GM19025 (cell line): ENCODE measurements around the gene TEX22.

Experiments
- ATAC-seq: cut with Tn5 transposase; IDR thresholded peaks from one replicate; pipeline ENCODE4 v1.9.1; 2021; ENCODE audit warnings: mild to moderate bottlenecking, low read depth, moderate library complexity; ENCODE audit not compliant: unreplicated experiment

The TEX22 gene

GRCh38 chr14:105452963-105453362 is 54.6 kb downstream of the TEX22 start:
- ATAC-seq, result no peak

- no peak for ATAC-seq
Observed at GRCh38 chr14:105453847-105454246, 55.5 kb downstream of the TEX22 start.

- no peak for ATAC-seq
Observed at GRCh38 chr14:105455086-105455640, 56.8 kb downstream of the TEX22 start.

- no peak for ATAC-seq
Observed at GRCh38 chr14:105455766-105456660, 57.7 kb downstream of the TEX22 start.

GRCh38 chr14:105456736-105457617 is 58.6 kb downstream of the TEX22 start:
- no peak for ATAC-seq

GRCh38 chr14:105458010-105458409 is 59.7 kb downstream of the TEX22 start:
- ATAC-seq, result no peak

GRCh38 chr14:105458571-105458970 is 60.2 kb downstream of the TEX22 start:
- no peak for ATAC-seq

GRCh38 chr14:105460116-105460515 is 61.8 kb downstream of the TEX22 start:
- no peak for ATAC-seq

- no peak for ATAC-seq
Observed at GRCh38 chr14:105460616-105461015, 62.3 kb downstream of the TEX22 start.

- ATAC-seq, result no peak
Observed at GRCh38 chr14:105461903-105462302, 63.6 kb downstream of the TEX22 start.
